HG02973 (cell line): Measurements from ENCODE around the gene GREB1L.
"Not testable (repeated sequence)": the region's sequence is repeated elsewhere in the genome, so short reads cannot be mapped to it uniquely, and the experiment has no call there.

Source experiments
- ATAC-seq: cut with Tn5 transposase; IDR thresholded peaks from one replicate; pipeline ENCODE4 v1.9.1; 2021; ENCODE audit warnings: moderate library complexity; ENCODE audit not compliant: unreplicated experiment

The GREB1L gene

GRCh38 chr18:21262979-21263378 is 20.9 kb downstream of the GREB1L start:
- no peak for ATAC-seq

DNA sequence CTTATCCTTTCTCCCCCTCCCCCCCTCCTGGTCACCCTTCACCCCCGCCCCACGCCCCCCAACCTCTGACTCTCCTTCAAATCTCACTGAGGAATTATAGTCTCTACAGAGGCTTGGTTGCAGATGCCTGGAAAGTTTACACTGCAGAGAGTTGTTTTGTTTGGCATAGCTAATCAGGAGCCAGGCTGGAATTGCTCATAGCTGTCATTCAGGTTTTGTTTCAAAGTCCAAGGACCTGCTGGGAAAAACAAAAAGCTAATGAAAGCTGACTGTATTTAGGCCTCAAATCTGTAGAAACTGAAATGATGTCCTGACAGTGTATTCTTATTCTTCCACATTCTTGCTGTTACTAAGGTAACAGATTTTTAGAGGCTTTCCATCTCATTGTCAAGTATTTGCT is 22.6 kb downstream of the GREB1L start:
- ATAC-seq: no peak

DNA sequence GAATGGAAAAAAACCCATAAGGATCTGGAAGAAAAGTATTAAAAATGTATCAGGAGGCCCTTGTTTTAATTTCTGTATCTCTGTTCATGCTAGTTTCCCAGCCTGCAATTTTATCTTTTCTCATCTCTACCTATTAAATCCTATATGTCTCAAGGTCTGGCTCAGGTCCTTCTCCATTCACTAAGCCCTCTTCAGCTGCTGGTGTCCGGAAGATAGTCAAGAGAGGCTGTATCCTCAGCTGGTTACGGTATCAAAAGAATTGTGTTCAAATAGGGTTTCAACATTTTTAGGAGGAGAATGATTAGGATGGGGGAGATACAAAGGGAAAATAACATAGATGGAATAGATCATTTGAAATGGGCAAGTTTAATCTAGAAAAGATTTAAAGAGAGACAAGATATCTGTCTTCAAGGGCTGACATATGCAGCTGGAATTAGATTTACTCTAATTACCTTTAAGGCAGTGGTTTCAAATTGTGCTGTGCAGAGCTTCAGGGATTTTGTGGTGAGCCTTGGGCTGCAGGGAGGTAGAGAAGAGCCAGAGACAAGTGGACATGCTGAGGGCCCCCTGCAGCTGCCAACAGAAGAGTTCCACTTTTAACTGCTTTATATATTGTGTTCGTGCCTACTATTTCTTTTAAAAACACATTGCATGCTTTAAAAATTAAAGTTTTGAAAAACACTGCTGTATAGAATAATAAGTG is 24.1 kb downstream of the GREB1L start:
- no peak for ATAC-seq

DNA sequence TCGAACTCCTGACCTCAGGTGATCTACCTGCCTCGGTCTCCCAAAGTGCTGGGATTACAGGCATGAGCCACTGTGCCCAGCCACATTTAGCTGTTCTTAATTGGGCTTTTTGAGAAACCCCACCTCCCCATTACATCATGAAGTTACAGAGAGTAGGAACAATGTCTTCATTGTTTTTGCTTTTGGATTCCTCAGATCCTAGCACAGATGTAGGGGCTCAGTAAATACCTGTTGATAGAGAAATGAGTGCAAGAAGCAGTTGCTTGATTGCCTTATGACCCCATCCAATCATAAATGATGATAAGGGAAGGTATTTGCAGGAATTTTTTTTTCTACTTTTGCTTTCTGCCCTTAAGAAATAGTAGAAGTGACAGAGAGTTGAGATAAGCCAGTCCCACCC is 25.4 kb downstream of the GREB1L start:
- ATAC-seq: no peak

- ATAC-seq: no peak
Measured at GRCh38 chr18:21269349-21269748, 27.3 kb downstream of the GREB1L start.

GRCh38 chr18:21270453-21270852 is 28.4 kb downstream of the GREB1L start:
- ATAC-seq: no peak

DNA sequence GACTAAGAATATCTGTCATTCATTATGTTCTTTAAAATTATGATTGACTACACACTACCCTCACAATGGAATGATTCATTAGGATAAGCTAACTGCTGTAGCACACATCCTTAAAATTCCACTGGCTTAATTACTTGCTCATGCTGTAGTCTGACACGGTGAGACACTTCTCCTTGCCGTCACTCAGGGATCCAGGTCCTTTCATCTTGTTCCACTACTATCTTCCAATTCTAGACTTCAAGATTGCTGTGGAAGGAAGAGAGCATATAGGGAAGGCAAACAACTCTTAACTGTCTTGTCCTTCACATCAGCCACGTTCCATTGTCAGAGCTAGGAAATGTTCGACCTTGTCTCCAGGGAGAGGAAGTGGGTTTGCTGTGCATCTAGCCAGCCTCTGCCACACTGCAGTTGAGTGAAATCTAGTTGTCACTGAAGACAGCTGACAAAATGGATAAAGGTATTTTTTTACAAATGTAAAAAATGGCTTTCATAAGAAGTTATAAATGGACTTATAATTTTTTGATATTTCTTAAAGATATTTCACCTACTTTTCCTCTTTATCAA is 30.1 kb downstream of the GREB1L start:
- ATAC-seq: no peak

GRCh38 chr18:21273568-21273967 is 31.5 kb downstream of the GREB1L start:
- ATAC-seq: no peak

DNA sequence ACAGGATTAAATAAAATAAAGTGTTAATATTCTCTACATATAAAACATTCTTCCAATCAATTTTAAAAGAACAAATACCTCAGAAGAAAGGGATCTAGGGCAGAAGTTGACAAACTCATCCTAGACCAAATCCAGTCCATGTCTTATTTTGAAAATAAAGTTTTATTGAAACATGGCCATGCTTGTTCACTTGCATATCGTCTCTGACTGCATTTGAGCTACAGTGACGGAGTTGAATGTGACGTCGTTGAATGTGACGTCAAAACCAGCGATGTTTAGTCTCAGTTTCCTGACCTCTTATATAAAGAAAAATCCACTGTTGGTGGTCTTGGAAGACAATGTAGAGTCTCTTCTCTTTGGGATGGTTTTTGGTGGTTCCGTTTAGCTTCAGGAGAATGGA is 33.6 kb downstream of the GREB1L start:
- no peak for ATAC-seq

- no peak for ATAC-seq
Measured at GRCh38 chr18:21277578-21277977, 35.5 kb downstream of the GREB1L start.

DNA sequence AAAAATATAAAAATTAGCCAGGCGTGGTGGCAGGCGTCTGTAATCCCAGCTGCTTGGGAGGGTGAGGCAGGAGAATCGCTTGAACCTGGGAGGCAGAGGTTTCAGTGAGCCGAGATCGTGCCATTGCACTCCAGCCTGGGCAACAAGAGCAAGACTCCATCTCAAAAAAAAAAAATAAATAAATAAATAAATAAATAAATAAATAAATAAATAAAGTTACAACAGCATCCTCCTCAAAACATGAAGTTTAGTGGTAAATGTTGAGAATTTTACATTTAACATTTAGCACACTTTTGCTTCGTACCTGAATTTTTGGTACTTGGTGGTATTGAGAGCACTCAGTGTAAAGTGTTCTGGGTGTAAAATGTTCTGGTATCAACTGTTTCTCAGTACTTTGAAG is 36.2 kb downstream of the GREB1L start:
- ATAC-seq: not testable (repeated sequence)

GRCh38 chr18:21281603-21282002 is 39.6 kb downstream of the GREB1L start:
- ATAC-seq: no peak

GRCh38 chr18:21284540-21284939 is 42.5 kb downstream of the GREB1L start:
- ATAC-seq: no peak

- ATAC-seq: no peak
Measured at GRCh38 chr18:21289827-21290226, 47.8 kb downstream of the GREB1L start.

GRCh38 chr18:21291106-21291505 is 49.1 kb downstream of the GREB1L start:
- no peak for ATAC-seq

- ATAC-seq: no peak
Measured at GRCh38 chr18:21293479-21293878, 51.4 kb downstream of the GREB1L start.

DNA sequence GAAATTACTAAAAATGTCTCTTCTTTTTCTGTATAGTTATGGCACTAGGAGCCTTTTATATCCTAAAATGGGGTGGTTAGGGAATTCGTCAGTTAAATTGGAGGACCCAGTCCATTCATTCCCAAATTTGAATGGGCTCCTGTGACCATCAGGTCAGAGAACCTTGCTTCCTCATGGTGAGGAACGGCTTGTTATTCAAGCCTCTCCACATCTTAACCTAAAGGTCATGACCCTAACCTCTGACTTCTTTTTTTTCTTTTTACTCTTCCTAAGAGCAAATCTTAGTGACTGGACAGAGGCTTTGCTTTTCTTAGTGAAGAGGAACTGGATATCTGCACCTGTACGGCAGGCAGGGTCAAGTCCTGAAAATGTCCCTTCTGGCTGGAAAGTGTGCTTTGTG is 53.1 kb downstream of the GREB1L start:
- ATAC-seq: no peak

- ATAC-seq: no peak
Measured at GRCh38 chr18:21296045-21296444, 54.0 kb downstream of the GREB1L start.

GRCh38 chr18:21298351-21298750 is 56.3 kb downstream of the GREB1L start:
- no peak for ATAC-seq

- no peak for ATAC-seq
Measured at GRCh38 chr18:21300035-21300907, 58.2 kb downstream of the GREB1L start.

DNA sequence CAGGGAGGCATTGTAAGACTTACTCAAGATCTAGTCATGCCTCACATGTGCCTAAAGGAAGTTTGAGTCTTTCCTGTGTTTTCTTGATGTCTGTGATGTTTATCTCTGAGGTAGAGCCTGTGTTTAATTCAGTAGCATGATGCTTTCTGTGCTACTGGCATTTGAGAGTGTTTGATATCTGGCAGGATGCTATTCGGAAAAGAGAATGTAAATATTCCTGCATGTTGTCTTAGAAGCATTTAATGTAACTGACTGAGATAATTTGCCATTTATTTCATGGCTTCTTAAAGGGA is 58.8 kb downstream of the GREB1L start:
- no peak for ATAC-seq

GRCh38 chr18:21303445-21303844 is 61.4 kb downstream of the GREB1L start:
- no peak for ATAC-seq
